PFSK-1 (cell line): Measurements from ENCODE around the gene VPS13D.

ENCODE experiments used
- FOXP2 ChIP-seq: optimal IDR thresholded peaks from 2 replicates; pipeline ENCODE3; 2011; ENCODE audit warnings: borderline replicate concordance, control low read depth, inconsistent platforms; ENCODE audit not compliant: insufficient read depth; ENCODE audit errors: extremely low read length, extremely low read depth
- POLR2AphosphoS5 ChIP-seq: IDR thresholded peaks from 2 replicates; pipeline ENCODE4 v1.6.1; 2012; ENCODE audit warnings: low read depth, mild to moderate bottlenecking, control low read depth, low read length, moderate library complexity
- SIN3A ChIP-seq: IDR thresholded peaks from 2 replicates; pipeline ENCODE4 v1.6.1; 2012; ENCODE audit warnings: mild to moderate bottlenecking, low read length, moderate library complexity, borderline replicate concordance; ENCODE audit not compliant: insufficient read depth
- TAF1 ChIP-seq: IDR thresholded peaks from 2 replicates; pipeline ENCODE4 v1.6.1; 2012; ENCODE audit warnings: low read length, control low read depth, borderline replicate concordance; ENCODE audit not compliant: insufficient read depth
- TF ChIP-seq, protein P1 (sequence below), 2 experiments: IDR thresholded peaks; 2 replicates each; pipeline versions ENCODE4 v1.6.1 to v1.8.0; 2011 to 2012; ENCODE audit warnings: low read depth in 2 of 2, low read length in 2 of 2, control low read depth in 1 of 2, inconsistent platforms in 1 of 2, mild to moderate bottlenecking in 1 of 2, moderate library complexity in 1 of 2; ENCODE audit not compliant: insufficient read depth in 1 of 2

The VPS13D gene

DNA sequence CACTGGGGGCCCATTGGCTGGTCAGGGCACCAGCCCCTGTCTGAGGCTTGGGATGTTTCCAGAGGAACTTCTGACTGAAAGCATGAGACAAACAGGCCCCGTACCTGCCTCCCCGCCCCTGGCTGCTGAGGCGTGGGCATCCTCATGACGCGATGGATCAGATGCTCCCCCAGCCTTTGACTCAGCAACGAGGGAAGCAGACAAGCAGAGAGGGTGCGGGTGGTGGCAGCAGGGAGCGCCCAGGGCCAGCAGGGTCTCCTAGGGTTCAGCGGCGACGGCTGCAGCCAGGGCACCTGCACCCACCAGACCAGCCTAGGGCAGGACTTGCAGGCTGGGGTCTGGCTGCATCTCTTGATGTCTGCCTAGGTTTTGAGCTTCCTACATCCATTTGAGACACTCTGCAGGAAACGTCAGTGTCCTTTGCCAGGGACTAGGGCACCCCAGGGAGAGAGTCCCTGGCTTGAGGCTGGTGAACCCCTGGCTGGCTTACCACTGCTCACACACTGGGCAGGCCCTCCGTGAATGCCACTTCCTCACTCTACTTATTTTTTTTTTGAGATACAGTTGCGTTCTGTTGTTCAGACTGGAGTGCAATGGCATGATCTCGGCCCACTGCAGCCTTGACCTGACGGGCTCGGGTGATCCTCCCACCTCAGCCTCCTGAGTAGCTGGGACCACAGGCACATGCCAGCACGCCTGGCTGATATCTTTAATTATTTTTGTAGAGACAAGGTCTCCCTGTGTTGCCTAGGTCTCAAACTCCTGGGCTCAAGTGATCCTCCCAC lies 324.9 kb downstream of the VPS13D start:
- TF ChIP-seq POLR2AphosphoS5, result no peak

GRCh38 chr1:12555411-12556367 lies 325.9 kb downstream of the VPS13D start:
- no peak for TF ChIP-seq TAF1
- TF ChIP-seq, protein P1, sequence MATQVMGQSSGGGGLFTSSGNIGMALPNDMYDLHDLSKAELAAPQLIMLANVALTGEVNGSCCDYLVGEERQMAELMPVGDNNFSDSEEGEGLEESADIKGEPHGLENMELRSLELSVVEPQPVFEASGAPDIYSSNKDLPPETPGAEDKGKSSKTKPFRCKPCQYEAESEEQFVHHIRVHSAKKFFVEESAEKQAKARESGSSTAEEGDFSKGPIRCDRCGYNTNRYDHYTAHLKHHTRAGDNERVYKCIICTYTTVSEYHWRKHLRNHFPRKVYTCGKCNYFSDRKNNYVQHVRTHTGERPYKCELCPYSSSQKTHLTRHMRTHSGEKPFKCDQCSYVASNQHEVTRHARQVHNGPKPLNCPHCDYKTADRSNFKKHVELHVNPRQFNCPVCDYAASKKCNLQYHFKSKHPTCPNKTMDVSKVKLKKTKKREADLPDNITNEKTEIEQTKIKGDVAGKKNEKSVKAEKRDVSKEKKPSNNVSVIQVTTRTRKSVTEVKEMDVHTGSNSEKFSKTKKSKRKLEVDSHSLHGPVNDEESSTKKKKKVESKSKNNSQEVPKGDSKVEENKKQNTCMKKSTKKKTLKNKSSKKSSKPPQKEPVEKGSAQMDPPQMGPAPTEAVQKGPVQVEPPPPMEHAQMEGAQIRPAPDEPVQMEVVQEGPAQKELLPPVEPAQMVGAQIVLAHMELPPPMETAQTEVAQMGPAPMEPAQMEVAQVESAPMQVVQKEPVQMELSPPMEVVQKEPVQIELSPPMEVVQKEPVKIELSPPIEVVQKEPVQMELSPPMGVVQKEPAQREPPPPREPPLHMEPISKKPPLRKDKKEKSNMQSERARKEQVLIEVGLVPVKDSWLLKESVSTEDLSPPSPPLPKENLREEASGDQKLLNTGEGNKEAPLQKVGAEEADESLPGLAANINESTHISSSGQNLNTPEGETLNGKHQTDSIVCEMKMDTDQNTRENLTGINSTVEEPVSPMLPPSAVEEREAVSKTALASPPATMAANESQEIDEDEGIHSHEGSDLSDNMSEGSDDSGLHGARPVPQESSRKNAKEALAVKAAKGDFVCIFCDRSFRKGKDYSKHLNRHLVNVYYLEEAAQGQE (IDR thresholded peaks at IDR 0.05; ENCODE audit: insufficient read depth in 1 of 2, low read depth in 2 of 2, low read length in 2 of 2), result no peak
- no peak for TF ChIP-seq SIN3A
- TF ChIP-seq POLR2AphosphoS5, result no peak
- TF ChIP-seq FOXP2, result no peak

- TF ChIP-seq SIN3A, result no peak
- no peak for TF ChIP-seq TAF1
- TF ChIP-seq, protein P1 (IDR thresholded peaks at IDR 0.05; ENCODE audit: insufficient read depth in 1 of 2, low read depth in 2 of 2, low read length in 2 of 2), result no peak
- no peak for TF ChIP-seq FOXP2
- no peak for TF ChIP-seq POLR2AphosphoS5
Measured at GRCh38 chr1:12556368-12556930, 326.6 kb downstream of the VPS13D start.

DNA sequence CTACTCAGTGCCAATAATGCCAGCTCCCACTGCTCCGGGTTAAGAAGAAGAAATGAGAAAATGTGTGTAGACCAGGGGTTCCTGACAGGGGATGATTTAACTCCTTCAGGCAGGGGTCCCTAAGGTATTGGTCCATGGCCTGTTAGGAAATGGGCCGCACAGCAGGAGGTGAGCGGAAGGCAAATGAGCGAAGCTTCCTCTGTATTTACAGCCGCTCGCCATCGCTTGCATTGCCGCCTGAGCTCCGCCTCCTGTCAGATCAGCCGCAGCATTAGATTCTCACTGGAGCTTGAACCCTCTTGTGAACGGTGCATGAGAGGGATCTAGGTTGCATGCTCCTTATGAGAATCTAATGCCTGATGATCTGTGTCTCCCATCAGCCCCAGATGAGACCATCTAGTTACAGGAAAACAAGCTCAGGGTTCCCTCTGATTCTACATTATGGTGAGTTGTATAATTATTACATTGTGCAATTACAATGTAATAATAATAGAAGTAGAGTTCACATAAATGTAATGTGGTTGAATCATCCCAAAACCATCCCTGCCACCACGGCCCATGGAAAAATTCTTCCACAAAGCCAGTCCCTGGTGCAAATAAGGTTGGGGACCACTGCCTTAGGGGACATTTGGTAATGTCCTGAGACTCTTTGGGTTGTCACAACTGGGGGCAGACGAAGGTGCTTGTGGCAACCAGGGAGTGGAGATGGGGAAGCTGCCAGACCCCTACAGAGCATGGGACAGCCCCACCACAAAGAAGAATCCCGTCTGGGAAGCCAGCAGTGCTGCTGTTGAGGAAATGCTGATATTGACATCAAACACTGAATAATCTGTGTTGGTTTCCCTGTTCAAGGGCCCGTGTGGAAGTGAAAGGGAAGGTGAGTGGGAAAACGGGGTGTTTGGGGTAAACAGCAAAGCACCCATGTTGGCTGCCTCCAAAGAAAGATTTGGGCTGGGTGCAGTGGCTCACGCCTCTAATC lies 327.4 kb downstream of the VPS13D start:
- TF ChIP-seq, protein P1 (IDR thresholded peaks at IDR 0.05; ENCODE audit: insufficient read depth in 1 of 2, low read depth in 2 of 2, low read length in 2 of 2), result no peak
- no peak for TF ChIP-seq TAF1
- no peak for TF ChIP-seq FOXP2
- TF ChIP-seq POLR2AphosphoS5, result no peak
- TF ChIP-seq SIN3A, result no peak

GRCh38 chr1:12561121-12561520 lies 331.3 kb downstream of the VPS13D start:
- no peak for TF ChIP-seq TAF1
- no peak for TF ChIP-seq SIN3A
- no peak for TF ChIP-seq FOXP2
- TF ChIP-seq POLR2AphosphoS5, result no peak
- TF ChIP-seq, protein P1 (IDR thresholded peaks at IDR 0.05; ENCODE audit: insufficient read depth in 1 of 2, low read depth in 2 of 2, low read length in 2 of 2), result no peak
